ENCODE data around the gene ABI3BP.
"Not testable (repeated sequence)": the region's sequence is repeated elsewhere in the genome, so short reads cannot be mapped to it uniquely, and the experiment has no call there.

Gene ABI3BP

DNA sequence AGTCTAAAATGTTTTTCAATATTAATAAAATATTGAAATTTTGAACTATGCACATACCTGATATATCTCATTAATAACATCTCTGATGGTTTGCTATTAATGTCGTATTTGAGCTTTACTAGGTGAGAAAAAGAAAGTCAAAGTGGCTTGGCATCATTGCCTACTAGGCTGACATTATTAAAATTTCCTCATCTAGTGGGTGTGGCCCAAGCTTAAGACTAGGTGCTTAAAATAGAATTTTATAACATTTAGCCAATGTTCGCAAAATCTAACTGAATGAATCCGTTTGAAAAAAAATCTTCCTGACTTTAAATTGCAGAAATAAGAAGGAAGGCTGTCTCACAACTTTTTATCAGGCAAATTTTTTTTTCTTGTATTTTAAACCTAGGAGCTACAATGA, 46.1 kb downstream of the ABI3BP start:
- DNase-seq (ENCODE audit: low read depth, low spot score): no peak

DNA sequence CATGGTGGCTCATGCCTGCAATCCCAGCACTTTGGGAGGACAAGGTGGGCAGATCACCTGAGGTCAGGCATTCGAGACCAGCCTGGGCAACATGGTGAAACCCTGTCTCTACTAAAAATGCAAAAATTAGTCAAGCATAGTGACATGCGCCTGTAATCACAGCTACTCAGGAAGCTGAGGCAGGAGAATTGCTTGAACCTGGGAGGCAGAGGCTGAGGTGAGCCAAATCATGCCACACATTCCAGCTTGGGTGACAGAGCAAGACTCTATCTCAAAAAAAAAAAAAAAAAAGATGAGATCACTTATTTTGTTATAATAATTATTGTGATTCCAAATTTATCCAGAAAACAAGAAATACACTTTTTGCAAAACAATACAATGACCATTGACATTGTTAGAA, 47.1 kb downstream of the ABI3BP start:
- not testable (repeated sequence) for DNase-seq (ENCODE audit: low read depth, low spot score)

DNA sequence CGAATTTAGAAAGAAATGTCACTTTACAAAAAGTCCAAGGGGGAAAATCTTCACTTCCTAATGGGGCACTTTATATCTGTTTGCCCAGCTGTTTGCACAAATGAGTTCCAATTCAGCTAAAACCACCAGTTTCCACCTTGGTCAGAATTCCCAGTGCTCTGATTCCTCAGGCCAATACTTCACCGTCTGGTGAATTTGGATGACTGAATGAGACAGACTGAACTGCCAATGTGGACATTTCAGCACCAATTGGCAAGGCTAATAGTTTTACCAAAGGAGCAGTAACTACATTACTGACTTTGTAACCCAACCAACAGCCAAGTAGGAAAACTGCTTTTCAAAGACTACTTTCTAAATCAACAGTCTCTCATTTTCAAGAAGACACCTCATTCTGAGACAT, 51.8 kb downstream of the ABI3BP start:
- no peak for DNase-seq (ENCODE audit: low read depth, low spot score)

DNA sequence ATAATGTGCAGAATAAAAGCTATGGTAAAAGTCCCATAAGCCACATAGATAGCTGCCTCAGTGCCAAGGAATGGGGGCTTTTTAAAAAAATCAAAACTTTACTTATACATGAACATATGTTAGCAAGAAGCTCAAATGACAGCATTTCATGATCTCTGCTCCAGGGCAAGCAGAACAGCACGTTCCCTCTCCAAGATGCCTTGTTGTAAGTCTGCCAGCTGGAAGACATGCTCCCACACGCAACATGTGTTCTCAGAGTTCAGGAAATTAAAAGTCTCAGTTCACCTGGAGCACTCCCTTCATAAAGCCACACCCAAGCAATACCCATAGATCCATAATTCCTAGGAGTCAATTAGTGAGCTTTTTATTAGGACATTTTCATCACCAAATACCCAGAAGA, 52.2 kb downstream of the ABI3BP start:
- no peak for DNase-seq (ENCODE audit: low read depth, low spot score)

DNA sequence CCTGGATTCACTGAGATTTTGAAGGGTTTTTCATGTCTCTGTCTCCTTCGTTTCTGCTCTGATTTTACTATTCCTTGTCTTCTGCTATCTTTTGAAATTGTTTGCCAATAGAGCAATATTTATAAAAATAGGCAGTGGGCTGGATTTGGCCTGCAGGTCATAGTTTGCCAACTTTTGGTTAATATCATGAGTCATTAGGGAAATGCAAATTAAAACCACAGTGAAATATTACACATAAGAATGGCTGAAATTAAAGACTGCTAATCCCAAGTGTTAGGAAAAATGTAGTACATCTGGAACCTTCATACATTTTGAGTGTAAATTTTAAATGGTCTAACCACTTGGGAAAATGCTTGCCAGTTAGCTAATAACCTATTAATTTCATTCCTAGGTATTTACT, 56.3 kb downstream of the ABI3BP start:
- no peak for DNase-seq (ENCODE audit: low read depth, low spot score)

DNA sequence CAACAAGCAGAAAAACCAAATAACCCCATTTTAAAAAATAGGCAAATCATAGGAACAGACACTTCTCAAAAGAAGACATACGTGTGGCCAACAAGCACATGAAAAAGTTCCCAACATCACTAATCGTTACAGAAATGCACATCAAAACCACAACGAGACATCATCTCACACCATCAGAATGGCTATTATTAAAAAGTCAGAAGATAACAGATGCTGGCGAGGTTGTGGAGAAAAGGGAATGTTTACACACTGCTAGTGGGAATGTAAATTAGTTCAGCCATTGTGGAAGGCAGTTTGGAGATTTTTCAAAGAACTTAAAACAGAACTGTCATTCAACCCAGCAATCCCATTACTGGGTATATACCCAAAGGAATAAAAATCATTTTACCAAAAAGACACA, 60.7 kb downstream of the ABI3BP start:
- no peak for DNase-seq (ENCODE audit: low read depth, low spot score)

DNA sequence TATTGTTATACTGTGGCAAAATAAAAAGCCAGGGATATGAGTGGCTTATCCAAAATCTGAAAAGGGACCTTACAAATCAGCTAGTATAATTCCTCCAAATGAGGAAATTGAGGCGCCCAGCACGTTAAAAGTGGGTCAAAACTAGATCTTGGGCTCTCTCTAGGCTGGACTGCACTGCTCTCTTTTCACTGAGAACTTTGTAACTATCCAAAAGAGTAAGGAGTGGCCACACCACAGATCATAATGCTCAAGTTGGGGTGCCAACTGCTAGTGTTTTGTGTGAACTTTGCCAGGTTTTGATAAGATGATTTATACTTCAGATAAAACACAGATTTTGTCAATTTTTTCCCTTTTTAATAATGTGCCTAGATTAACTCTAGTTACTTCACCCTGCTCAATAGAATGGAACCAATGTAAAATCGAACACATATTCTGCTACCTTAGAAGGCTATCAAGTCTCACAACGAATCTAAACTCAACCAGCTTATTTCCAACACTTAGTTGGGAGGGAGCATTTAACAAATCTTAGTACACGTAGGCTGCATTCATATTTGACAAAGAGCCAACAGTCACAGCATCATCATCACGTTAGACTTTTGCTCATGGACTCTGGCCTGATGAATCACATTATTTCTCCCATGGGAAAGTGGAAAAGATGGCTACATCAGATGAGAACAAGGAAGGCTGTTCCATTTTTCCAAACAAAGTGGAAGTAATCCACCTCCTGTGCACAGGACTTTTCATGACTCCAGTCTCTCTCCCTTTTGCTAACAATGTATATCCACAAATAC, 64.4 kb downstream of the ABI3BP start:
- peak; percentile 12 for DNase-seq (ENCODE audit: low read depth, low spot score)

DNA sequence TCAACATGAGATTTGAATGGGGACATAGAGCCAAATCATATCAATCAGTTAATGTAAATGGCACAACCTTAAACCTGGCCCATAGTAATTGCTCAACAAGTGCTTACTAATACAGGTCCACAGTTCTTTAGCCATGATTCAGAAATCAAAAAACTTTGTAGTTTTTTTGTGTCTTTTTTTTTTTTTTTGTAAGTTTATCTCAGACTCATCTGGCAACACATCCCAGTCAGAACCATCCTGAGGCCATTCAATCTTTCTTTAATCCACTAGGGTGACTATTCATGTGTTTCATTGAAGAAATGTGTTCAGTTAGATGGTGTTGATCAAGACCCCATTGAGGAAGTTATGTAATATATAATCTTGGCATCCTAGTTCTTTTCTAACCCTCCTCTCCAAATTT, 65.4 kb downstream of the ABI3BP start:
- DNase-seq (ENCODE audit: low read depth, low spot score): no peak

DNA sequence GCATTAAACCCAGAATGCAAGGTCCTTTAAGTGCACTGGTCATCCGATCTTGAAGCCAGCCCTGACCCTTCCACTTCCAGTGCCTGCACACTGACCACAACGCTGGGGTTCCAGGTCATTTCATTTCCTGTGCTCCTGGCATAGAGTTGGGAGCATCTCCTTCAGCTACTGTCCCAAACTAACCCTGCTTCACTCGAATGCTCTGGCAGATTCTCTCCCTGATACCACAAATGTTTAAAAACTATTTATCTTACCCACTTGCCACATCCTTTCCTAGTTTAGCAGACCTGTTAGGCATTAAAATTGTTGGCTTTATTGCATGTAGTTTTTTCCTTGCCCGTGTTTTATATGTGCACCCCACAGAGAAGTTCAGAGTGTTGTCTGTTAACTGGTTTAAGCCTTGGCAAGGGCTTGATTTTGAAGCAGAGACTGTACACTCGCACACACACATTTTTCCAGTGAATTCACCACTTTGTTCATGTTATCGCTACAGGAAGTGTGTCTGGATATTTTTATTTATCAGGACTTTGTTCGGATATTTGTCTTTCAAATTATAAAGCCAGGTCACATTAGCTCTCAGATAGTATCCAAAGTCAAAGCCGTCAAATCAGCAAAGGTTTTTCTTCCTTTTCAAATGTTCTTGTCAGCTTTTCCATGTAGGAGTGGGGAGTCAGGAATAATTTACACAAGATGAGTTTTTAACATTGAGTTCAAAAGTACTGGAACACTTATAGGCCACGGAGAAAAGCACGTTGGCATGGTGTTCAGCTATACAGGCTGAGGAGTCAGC, 77.3 kb downstream of the ABI3BP start:
- no peak for DNase-seq (ENCODE audit: low read depth, low spot score)

DNA sequence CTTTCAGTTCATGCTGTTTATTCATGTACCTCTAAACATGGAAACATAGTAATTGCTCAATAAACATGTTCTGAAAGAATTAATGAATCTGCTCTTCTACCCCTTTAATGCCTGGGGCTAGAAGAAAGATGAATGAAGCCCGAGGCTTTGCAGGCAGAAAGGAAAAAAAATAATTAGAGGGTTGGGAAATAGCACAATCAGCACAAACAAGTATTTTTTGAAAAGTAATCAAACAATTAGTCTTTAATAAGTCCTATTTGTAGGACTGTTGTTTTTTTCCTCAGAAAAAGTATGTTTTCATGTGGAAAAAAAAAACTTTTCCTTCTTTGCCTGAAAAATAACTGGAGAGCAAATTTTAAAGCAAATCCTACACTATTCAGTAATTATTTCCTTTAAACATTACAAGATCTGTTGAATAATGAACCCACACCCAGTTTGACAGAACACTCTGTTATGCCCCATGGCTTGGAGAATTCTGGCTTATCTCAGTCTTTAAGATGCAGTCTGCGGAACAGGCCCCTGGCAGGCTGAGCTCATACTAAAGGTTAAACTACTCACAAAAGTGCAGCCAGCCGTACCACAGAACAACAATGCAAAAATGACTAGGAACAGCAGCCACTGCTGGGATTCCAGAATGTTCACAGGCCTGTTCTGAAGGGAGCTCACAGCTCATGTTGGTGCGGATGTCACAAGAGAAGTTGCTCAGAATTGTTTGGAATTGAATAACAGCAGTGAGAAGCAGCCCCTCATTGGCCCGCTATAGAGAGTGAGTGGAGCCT, 79.2 kb downstream of the ABI3BP start:
- no peak for DNase-seq (ENCODE audit: low read depth, low spot score)

DNA sequence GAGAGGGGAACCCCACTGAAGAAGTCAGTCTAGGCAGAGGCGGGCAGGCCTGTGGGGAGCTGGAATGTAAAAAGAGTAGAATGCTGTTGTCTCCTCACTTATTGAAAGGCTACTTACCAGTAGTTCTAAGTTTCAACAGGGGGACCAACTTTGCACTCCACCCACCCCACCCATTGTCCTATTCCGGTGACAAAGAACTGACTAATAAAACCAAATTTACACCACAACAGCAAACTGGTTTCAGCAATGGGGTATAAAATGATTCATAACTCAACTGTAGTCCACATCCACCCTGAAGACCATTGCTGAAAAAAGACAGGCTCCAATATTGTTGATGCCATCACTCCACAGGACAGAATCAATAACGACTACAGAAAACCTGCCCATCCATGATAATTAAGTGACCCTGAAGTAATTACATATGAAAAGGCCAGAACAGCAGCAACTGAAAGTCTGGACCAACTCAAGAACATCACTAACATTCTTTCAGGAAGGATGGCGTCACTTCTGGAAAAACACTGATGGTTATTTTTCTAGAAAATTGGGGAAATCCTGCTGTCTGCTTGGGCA, 80.2 kb downstream of the ABI3BP start:
- DNase-seq (ENCODE audit: low read depth, low spot score): no peak

DNA sequence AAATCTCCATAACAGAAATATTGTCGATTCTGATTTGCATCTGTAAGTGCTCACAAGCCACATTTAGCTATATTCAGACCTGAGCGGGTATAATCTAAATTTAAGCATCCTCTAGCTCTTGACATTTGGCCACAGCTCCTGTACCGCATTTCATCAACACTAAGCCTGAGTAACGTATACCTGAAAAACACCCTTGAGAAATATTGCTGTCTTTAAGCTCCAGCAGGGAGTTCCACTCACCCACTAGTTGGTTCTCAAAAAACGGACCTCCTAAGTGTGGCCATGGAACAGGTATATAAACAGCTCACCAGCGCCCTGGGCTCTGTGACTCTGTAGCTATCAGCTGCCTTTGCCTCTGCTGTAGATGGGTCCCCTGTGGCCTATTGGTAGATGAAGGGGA, 80.7 kb downstream of the ABI3BP start:
- no peak for DNase-seq (ENCODE audit: low read depth, low spot score)

DNA sequence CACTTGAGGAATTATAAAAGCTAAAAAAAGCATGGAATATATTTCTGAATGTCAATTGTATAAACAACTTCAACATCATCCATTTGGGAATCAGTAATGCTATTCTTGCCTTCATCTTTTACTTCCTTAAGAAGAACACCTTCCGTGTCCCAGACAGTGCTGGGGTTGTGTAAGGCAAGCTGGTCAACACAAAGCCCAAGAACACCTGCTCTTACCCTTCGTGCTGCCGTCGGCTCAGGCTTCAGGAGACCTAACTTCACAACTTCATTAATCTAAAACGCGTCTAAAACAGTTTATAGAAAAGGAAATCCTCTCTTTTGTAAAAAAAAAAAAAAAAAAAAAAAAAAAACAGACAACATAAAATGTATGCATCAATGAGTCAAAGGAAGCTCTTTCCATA, 81.3 kb downstream of the ABI3BP start:
- no peak for DNase-seq (ENCODE audit: low read depth, low spot score)

DNA sequence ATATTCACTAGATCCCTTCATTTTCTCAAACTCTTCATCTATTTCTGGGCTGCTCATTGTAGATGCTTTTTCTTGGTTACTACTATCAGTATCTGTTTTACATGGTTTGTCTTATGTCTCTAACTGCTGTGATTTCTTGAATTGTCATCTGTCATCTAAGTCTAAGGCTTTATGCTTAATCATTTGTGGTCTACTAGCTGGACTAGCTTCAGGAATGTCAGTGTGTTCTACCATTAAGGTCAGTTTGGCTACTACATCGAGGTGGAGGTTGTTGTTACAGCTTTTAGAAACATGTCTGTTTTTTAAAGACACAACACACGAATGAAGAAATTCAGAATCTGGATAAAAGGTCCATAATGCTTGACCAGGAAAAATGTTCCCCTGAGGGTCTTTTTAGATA, 82.2 kb downstream of the ABI3BP start:
- DNase-seq (ENCODE audit: low read depth, low spot score): no peak

DNA sequence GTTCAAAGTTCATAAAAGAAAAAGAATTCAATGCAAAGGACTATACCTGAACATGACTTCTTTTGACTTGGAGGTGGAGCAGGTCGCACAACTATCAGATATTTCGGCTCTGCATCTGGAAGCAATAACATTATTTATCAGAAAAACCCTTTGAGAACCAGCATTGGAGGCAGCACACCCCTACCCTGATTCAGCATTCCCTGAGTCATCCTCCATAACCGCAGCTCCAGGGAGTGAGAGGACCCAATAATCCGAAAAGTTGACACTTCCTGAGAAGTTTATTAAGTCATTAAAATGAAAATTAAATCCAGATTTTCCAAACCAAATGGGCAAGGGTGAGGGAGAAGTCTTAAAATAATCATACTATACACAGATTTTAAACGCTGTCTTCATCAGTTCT, 90.6 kb downstream of the ABI3BP start:
- DNase-seq (ENCODE audit: low read depth, low spot score): no peak

DNA sequence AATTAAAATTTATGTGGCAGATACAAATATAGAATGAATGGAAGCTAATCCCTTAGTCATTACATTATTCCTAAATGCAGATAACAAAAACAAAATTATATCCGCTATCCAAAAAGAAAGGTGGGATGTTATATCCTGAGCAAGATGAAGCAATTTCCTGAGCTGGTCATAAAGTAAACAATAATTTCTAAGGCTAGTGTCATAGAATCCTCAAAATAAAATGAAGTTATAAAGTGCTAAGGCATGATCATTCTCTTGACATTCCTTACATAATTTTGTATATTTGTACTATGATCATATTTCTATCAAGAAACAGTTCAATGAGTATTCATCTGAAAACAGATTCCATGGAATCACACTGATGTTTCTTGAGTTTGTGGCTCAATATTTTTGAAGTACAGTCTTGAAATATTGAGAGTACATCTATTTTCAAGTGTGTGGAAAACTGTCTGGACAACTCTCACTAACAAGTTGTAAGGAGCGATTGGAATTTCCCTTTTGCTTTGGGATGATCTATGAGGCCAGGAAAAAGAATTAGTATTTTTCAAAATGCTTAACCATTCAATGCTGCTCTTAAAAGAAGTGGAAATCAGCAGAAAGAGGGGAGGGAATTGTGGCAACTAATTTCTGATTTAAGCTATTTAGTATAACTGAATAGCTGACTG, 92.4 kb downstream of the ABI3BP start:
- no peak for DNase-seq (ENCODE audit: low read depth, low spot score)

DNA sequence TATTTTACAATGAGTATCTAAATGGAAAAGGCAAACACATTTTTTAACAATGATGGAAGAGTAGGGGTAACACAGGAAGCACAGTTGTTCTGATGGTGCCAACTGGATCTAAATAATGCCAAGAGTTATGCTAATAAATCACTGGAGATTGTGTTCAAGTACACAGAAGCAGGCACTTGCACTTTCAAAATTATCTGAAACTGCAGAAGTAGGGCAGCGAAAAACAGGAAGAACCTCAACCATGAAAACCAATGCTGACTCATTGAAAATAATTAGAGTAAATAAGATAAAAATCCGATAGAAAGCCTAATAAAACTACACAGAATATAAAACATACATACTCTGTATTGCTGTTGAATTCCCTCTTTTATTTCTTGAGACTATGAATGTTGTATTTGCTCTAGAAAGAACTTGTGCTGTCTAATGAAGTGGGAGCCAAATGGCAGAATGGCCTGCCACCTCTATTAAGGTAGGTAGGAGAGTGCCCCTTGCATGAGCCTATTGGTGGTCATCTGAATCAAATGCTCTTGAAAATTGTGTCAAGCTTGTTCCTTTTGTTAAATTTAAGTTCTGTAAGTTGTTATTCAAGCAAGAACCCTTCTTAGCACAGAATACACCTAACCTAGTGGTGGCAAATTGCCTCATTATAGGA, 93.7 kb downstream of the ABI3BP start:
- no peak for DNase-seq (ENCODE audit: low read depth, low spot score)

DNA sequence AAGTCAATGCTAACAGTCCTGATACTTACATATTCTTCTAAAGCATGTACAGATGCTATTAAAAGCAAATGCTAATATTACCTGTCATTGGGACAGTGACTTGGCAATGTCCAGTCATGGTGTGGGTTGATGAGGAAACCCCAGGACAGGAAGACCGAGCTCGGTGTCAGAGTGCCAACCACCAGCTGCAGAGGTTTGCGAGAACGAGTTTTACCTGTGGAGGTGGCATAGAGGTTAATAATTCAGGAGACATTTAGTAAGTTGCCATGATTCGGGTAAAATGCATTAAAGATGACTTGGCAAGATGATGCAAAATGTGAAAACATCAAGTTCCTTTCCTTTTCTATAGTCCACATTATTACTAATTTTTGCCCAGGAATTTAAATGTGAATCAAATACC, 94.5 kb downstream of the ABI3BP start:
- DNase-seq (ENCODE audit: low read depth, low spot score): no peak

DNA sequence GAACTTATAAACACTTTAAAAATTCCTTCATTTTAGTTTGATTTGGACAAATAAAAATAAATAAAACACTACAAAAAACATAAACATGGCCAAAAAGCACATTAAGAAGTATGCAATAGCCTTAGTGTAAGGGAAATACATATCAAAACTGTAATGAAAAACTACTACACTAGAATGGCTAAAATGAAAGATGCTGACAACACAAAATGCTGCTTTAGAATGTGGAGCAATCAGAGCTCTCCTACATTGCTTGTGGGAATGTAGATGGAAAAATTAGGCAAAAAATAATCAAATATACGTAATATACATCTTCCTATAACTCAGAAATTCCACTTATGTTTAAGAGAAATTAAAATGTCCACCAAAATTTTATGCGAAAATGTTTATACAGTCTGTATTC, 96.2 kb downstream of the ABI3BP start:
- no peak for DNase-seq (ENCODE audit: low read depth, low spot score)

DNA sequence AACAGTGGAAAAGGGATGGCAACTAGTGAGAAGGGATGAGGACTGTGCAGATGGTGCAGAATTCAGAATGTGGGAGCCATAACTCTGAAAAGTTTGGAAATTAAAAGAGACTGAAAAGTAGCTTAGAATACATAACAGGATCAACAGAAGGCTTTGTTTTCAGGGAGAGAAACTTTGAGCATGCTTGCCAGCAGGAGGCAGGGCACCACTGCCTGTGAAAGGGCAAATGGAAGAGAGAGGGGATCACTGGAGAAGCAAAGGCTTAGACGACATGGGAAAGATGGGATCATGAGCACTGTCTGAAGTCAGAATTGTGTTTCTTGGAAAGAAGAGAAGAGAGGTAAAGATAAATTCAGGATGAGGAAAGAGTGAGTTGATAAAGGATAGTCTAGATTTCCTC, 99.6 kb downstream of the ABI3BP start:
- no peak for DNase-seq (ENCODE audit: low read depth, low spot score)

DNA sequence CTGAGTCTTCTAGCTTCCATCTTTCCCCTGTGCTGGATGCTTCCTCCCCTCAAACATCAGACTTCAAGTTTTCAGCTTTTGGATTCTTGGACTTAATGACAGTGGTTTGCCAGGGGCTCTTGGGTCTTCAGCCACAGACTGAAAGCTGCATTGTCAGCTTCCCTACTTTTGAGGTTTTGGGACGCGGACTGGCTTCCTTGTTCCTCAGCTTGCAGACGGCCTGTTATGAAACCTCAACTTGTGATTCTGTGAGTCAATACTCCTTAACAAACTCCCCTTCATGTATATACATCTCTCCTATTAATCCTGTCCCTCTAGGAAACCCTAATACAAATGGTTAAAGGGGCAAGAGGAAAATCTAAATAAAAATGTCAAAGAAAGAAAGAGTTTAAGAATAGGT, 100.1 kb downstream of the ABI3BP start:
- no peak for DNase-seq (ENCODE audit: low read depth, low spot score)

All from brain pericyte (primary cell).